IPS-11a (cell line): ENCODE data around the gene FFAR2.

Experiments
- H3K4me3 ChIP-seq: one replicate; pipeline ENCODE4 v1.5.1; 2013; ENCODE audit warnings: low read depth, low read length, control low read depth

Gene FFAR2

DNA sequence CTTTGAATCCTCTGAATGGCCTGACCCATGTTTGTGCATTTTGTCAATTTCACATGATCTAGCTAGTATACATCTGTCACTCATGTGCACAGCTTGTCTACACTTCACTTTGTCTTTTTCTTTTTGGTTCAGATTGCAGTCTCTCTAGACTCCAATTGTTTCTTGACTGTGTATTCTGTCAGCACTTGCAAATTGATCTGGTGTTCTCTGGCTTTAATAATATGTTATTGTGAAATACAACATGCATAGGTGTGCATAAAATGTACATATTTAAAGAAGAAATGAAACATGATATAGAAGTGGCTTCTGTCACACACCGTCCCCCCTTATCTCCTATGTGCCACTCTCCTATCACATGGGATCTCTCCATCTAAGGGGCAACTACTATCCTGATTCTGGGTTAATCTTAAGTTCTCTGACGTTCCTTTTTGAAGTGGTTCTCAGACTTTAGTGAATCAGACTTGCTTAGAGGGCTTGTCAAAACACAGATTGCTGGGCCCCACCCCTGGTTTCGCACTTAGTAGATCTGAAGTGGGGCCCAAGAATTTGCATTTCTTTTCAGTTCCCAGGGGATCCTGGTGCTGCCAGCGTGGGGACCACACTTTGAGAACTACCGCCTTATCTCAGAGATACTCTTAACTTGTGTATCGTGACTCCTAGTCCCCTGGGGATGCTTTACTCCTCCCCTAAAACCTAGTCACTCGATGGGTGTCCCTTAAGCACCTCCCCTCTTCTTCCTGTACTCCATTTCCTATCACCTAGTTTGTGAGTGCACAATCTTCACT lies 36.4 kb downstream of the FFAR2 start:
- no peak overlapping the region for H3K4me3 ChIP-seq

DNA sequence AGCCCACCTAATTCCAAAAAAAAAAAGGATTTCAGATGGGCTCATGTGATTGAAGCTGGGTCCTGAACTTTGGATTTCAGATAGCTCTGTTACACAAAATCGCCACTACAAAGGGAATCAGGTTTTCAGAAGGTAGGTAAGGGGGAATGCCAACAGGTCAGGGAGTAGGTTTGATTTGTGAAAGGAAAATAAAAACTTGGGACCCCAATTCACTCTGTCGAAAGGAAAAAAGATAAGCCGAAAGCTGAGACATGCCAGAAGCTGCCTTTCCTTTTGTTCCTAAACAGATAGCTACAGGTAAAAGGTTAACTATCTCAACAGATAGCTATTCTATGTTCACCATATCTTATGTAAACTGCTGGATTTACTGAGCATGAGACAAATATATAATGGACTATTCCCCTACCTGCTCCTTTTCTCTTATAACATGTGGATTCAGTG lies 38.2 kb downstream of the FFAR2 start:
- no peak overlapping the region for H3K4me3 ChIP-seq

DNA sequence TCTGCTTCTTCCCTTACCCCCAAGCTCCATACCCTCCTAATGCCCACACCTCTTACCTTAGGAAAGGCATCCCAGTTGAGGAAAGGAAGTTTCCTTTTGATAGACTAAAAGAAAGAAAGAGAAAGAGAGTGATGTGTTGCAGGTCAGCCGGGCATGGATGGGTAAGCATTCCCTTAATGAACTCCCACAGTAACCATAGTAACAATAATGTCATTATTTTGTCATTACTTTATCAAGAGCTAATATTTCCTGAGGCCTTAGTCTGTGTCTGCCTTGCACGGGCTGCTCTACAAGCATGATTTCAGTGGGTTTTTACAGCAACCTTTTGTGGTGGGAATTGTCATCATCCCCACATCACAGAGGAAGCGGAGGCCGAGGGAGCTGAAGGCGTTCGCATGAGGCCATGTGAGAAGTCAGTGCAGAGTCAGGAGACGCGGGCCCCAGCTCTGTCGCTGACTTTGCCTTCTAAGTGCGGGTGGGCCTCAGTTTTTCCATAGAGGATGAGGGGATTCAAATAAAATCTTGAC lies 39.7 kb downstream of the FFAR2 start:
- no peak overlapping the region for H3K4me3 ChIP-seq

DNA sequence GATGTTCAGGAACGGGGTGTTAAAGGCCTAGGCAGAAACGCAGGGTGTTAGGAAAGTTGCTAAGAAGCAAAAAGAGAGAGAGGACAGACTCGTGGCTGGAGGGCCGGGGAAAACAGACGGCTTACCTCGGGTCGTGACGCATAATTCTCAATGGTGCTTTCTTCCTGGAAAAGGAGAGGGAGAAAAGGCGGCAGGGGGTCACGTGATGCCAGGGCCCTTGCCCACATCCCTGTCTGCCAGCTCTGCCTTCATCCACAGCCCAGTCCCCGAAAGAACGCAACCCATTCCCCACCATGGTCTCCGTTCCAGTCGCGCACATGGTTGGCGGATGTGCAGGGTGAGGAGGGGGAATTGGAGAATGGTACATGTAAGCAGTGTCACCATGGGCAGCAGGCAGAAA lies 40.6 kb downstream of the FFAR2 start:
- H3K4me3 ChIP-seq = no peak overlapping the region

DNA sequence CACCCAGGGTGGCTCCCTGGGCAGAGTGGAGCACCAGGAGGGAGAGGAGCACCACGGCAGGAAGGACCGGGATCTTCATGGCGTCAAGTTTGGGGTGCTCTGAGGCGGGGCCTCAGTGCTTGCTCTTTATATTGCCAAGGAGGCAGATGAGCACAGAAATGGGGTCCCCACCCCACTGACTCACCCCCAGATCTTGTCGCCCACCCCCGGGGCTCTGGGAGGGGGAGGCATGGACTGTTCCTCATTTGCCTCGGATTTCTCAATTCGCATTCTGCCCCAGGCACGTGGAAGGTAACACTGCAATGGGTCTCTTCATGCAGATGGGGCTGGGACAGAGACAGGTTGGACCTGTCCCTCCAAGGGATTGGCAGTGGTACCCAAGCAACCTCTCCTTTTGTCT lies 42.3 kb downstream of the FFAR2 start, which contains the start of gene KRTDAP:
KRTDAP (minus strand) TSS at position 101 of the 400 bp plus-strand sequence; CDS start at position 79, 22 bp downstream.
- no peak within 1 kb of the TSS for H3K4me3 ChIP-seq

DNA sequence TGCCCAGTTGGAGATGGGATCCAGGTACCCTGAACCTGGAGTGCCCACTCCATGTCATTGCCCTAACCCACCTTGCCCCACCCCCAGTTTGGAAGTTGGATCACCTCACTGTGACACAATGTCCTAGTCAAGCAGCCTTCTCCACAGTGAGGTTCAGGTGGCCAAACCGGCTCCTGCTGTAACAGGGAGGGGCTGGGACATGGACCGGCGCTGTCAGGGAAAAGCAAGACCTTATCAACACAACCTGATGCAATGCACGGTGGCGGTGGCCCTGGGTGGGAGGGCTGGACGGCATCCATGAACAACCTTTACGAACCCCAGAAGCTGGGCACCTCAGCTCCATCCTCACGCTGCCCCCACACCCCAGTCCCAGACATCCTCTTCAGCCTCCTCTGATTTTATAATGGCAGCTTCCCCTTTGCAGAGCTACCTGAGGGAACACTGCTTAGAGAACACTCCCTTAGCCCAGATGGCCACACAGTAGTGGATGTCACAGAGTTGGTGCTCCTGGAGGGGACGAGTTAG lies 43.8 kb downstream of the FFAR2 start:
- no peak overlapping the region for H3K4me3 ChIP-seq

DNA sequence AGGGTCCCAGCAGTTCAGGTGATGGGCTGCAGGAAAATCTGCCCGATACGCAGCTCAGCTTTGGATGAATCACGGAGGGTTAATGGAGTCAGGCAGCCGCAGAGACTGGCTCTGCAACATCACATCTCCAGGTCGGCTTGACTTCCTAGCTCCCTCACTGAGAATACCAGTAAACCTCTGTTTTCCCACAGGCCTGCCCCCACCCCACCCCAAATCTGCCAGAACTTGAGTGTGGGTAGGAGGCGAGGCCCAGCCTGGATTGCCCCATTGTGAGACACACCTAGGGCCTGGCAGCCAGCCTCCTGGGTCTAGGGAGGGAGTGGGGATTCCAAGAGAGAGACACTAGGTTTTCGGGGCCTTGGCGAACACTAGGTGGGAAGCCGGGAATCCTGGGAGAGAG lies 45.9 kb downstream of the FFAR2 start:
- no peak overlapping the region for H3K4me3 ChIP-seq

DNA sequence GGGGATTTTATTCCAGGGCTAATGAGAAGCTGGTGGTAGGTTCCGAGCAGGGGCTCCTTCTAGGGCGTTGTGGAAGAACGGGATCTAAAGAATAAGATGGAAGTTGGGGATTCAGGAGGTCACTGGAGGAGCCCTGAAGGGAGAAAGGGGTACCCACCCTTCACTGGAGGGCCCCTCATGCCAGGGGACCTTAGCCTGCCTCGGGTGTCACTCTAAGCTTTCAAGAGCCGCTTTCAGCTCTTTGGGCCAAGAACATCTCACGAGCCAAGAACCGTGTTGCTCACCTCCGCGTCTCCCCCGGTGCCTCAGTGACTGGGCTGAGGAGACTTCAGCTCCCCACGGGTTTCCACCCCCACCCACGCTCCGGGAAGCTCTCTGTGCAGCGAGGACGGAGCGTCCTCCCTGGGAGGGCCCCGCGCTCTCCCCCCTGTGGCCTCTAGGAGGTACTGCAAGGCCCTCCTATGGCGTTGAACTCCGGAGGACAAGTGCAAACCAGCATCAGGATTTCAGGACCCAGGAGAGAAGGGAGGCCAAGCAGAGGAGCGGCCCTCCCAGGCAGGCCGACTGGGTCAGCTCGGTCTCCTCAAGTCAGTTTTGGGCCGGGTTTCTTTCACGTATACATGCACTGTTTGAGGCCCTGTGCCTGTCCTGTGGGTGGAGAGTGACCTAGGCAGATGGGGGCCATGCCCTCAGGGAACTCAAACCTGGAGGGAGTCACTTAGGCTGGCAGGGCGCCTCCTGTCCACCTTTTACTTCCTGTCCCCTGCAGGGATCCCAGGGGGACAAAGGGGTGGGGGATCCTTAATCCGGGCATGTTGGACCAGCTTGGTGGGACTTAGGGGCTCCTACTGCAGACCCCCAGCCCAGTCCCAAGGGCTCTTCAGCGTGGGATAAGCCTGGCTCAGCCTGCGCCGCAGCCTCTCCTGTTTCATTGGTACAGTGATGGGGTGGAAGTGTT lies 47.3 kb downstream of the FFAR2 start:
- H3K4me3 ChIP-seq = no peak overlapping the region

DNA sequence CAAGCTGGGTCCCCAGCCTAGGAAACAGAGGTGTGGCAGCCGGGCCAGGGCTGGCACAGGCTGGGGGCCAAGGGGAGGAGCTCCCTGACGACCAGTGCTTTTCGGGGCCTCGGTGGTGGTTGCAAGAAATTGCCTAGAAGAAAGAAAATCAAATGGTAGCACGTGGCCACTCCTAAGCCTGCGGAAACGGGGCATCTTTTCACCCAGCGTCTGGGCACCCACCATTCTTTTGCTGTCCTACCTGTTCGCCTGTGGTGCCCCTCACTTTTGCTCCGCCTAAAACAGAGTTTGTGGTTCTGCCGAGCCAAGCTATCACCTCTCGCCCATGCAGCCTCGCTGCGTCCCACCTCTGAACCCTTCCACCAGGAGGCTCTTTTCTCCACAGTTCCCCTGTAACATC lies 49.3 kb downstream of the FFAR2 start:
- no peak overlapping the region for H3K4me3 ChIP-seq

DNA sequence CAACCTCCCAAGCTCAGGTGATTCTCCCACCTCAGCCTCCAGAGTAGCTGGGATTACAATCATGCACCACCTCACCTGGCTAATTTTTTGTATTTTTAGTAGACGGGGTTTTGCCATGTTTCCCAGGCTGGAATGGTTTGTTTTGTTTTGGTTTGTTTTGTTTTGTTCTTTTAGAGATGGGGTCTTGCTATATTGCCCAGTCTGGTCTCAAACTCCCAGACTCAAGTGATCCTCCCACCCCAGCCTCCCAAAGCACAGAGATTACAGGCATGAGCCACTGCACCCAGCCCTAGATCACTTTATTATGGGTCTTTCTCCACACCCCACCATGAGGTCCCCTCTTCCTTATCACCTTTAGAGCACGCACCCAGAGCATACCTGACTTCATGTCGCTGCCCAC lies 50.2 kb downstream of the FFAR2 start:
- H3K4me3 ChIP-seq = no peak overlapping the region

DNA sequence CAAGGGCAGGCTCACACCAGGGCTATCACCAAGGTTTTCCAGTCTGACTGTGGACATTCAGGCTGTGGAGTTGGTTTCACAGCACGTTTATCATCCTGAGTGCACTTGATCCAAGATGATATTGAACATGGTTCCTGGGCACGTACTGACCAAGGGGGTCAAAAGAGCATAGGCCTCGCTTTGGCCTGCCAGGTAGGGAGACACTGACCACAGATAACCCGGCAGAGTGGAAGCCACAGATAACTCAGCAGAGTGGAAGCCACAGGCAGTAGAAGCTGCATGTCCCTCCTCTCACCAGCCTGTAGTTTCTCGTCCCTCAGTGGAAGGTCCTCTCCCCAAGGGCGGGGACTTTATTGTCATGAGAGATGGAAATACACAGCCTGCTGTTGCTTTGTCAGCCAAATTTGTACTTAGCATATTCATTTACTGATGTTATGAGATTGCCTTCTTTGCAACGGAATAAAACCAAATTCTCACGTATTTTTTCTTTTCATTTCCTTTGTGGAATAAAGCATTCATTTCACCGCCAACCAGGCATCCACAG lies 51.0 kb downstream of the FFAR2 start:
- no peak overlapping the region for H3K4me3 ChIP-seq

DNA sequence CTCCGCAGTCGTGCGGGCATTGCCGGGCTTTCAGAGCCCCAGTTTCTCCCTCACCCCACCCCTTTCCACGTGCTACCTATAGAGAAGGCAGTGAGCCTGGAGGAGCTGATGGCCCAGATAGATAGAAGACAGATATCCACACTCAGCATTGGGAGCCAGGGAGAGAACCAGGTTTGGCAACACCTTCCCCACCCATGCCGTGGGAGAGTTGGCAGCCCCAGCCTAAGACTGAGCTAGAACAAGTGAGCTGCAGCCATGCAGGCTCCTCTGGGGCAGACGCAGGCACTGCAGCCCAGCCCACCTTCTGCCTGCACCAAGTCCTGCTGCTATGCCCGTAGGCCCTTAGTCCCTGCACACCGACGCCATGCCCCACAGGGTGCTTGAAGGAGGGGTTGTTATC lies 52.6 kb downstream of the FFAR2 start:
- no peak overlapping the region for H3K4me3 ChIP-seq
